ENCODE measurements around the gene NAV3. TPM values are rescaled to one million over a fixed set of nuclear protein-coding genes. Genes with fewer than 3 reads are reported as not detected.

The NAV3 gene
- total and polyA plus RNA-seq, 5 donors, result 2.0 to 6.8 (median 4.4) TPM

- intact Hi-C loops (cut with DNase I), result no loop called here
- 95% methylated on average over 1 of the region's 1 CpG for WGBS
- Histone ChIP-seq H3K27me3 (ENCODE audit: control insufficient read depth, insufficient read depth) (no peaks in the 10 kb centered on the region), H3K4me1 (ENCODE audit: control insufficient read depth, insufficient read depth, low read length) (no peaks in the 10 kb centered on the region), H3K4me3 (ENCODE audit: low read length) (no peak overlapping the region), H3K27ac (ENCODE audit: low read length) (no peak overlapping the region), H3K9me3 (ENCODE audit: control insufficient read depth, low read length) (no peaks in the 10 kb centered on the region)
- ATAC-seq (no peak), DNase-seq (no peak)
Observed at GRCh38 chr12:77954206-77954555, 123.5 kb downstream of the NAV3 start.

DNA sequence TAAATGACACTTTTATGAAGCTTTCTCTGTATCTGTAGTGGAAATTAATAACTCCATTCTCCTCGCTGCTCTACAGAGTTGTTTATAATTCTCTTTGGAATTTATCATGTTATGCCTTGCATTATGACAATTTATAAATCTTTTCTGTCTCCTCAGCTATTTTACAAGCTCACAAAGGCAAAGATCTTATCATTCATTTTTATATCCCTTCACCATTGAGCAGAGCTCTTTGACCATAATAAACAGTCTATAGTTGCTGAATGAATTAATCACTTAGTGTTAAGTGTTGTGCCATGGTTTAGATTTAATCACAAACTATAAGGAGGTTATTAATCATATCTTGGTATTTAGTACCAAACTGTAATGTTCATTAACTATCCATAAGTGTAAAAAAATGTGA is 126.4 kb downstream of the NAV3 start:
- no peaks in the 10 kb centered on the region for H3K27me3 ChIP-seq (ENCODE audit: control insufficient read depth, insufficient read depth)
- intact Hi-C loops (cut with DNase I), result no loop called here
- ATAC-seq, result no peak
- H3K4me1 ChIP-seq (ENCODE audit: control insufficient read depth, insufficient read depth, low read length), result no peaks in the 10 kb centered on the region
- DNase-seq, result no peak
- 87% methylated on average over 1 of the region's 1 CpG for WGBS
- H3K4me3 ChIP-seq (ENCODE audit: low read length), result no peak overlapping the region
- no peak overlapping the region for H3K27ac ChIP-seq (ENCODE audit: low read length)
- H3K9me3 ChIP-seq (ENCODE audit: control insufficient read depth, low read length), result no peaks in the 10 kb centered on the region

GRCh38 chr12:77963576-77964178 is 133.0 kb downstream of the NAV3 start:
- Histone ChIP-seq H3K4me1 (ENCODE audit: control insufficient read depth, insufficient read depth, low read length) (no peaks in the 10 kb centered on the region), H3K27me3 (ENCODE audit: control insufficient read depth, insufficient read depth) (no peaks in the 10 kb centered on the region), H3K4me3 (ENCODE audit: low read length) (no peak overlapping the region), H3K9me3 (ENCODE audit: control insufficient read depth, low read length) (no peaks in the 10 kb centered on the region), H3K27ac (ENCODE audit: low read length) (no peak overlapping the region)
- DNase-seq (no peak), ATAC-seq (no peak)
- intact Hi-C loops (cut with DNase I), result no loop called here
- 89% methylated on average over 2 of the region's 2 CpGs for WGBS

DNA sequence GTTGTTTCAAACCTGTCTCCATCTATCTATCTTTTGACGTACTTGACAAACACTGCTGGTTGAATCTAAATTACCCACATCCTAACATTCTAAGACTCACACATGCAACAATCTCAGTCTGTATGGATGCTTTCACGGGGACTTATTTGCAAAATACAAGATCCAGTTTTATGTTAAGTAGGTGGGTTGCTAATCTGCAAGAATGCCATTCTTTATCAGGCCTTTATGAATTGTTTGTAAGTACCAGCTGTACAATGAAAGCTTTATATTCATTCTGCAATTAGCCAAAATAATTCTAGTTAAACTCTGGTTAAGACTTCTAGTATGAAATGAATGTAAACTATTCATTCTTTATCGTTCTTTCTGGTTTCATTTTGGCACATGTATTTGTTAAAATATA is 135.1 kb downstream of the NAV3 start:
- H3K9me3 ChIP-seq (ENCODE audit: control insufficient read depth, low read length), result no peaks in the 10 kb centered on the region
- H3K27ac ChIP-seq (ENCODE audit: low read length), result no peak overlapping the region
- ATAC-seq (no peak), DNase-seq (no peak)
- intact Hi-C loops (cut with DNase I), result no loop called here
- 40% methylated on average over 3 of the region's 3 CpGs for WGBS
- no peaks in the 10 kb centered on the region for H3K27me3 ChIP-seq (ENCODE audit: control insufficient read depth, insufficient read depth)
- H3K4me1 ChIP-seq (ENCODE audit: control insufficient read depth, insufficient read depth, low read length), result no peaks in the 10 kb centered on the region
- H3K4me3 ChIP-seq (ENCODE audit: low read length), result no peak overlapping the region

DNA sequence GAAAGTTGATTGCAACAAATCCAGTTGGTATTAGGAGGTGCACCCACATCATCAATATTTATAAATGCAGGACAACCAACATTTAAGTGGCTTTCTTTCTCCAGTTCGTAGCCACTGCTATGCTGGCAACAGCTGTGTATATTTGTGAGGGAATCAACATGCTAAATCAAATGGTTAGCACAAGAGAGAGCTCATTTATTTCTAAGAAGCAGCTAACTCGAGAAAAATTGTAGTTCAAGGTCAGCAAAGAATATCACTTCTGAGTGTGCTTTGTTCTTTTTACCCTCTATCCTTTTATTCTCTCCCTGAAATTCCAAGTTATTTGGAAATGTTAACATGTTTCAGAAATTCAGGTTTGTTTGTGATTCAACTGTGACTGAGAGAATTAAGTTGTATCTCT is 137.3 kb downstream of the NAV3 start:
- Histone ChIP-seq H3K27ac (ENCODE audit: low read length) (no peak overlapping the region), H3K4me3 (ENCODE audit: low read length) (no peak overlapping the region), H3K4me1 (ENCODE audit: control insufficient read depth, insufficient read depth, low read length) (no peaks in the 10 kb centered on the region), H3K27me3 (ENCODE audit: control insufficient read depth, insufficient read depth) (no peaks in the 10 kb centered on the region), H3K9me3 (ENCODE audit: control insufficient read depth, low read length) (no peaks in the 10 kb centered on the region)
- WGBS, result 72% methylated on average over 2 of the region's 2 CpGs
- ATAC-seq, result no peak
- intact Hi-C loops (cut with DNase I), result no loop called here
- DNase-seq, result no peak

- H3K27ac ChIP-seq (ENCODE audit: low read length), result no peak overlapping the region
- no peak overlapping the region for H3K4me3 ChIP-seq (ENCODE audit: low read length)
- no peaks in the 10 kb centered on the region for H3K27me3 ChIP-seq (ENCODE audit: control insufficient read depth, insufficient read depth)
- intact Hi-C loops (cut with DNase I), result no loop called here
- H3K4me1 ChIP-seq (ENCODE audit: control insufficient read depth, insufficient read depth, low read length), result no peaks in the 10 kb centered on the region
- 85% methylated on average over 6 of the region's 6 CpGs for WGBS
- no peaks in the 10 kb centered on the region for H3K9me3 ChIP-seq (ENCODE audit: control insufficient read depth, low read length)
- no peak for DNase-seq
- ATAC-seq, result no peak
Observed at GRCh38 chr12:77968571-77968970, 137.9 kb downstream of the NAV3 start.

DNA sequence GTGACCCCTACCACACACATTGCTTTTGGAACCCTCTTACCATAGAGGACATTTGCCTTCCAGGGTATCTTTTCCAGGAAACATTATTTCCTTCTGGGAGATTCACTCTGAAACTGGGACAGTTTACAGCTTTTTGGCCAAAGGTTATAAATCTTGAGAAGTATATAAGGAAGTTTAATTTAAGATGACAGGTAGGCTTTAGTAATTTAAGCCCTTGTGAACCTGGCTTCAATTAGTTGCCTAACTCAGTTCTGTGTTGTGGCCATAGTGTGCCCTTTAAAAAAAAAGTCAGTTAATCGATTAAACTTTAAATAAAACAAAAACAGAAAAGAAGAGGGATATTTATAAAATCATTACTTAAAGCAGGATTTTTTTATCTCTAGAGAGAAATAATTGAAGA is 142.9 kb downstream of the NAV3 start:
- DNase-seq (no peak), ATAC-seq (no peak)
- no peak overlapping the region for H3K27ac ChIP-seq (ENCODE audit: low read length)
- no peak overlapping the region for H3K4me3 ChIP-seq (ENCODE audit: low read length)
- H3K4me1 ChIP-seq (ENCODE audit: control insufficient read depth, insufficient read depth, low read length), result no peaks in the 10 kb centered on the region
- WGBS, result 90% methylated on average over 1 of the region's 1 CpG
- no peaks in the 10 kb centered on the region for H3K9me3 ChIP-seq (ENCODE audit: control insufficient read depth, low read length)
- intact Hi-C loops (cut with DNase I), result no loop called here
- H3K27me3 ChIP-seq (ENCODE audit: control insufficient read depth, insufficient read depth), result no peaks in the 10 kb centered on the region

DNA sequence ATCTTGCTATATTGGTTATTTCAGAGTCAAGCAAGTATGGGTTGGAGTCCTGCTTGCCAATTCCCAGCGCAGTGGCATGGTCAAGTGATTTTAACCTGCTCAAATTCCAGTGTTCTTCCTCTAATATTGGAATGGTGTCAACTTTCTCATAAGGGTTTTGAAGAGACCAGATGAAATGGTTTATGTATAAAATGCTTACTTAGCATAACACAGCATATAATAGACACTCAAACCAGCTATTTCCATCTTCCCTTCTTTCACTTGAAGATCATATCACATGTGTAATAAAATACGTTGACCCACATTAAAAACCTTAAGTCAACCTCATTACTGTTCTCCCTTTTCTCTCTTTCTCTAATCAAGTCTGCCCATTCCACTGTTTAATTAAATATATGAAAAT is 144.0 kb downstream of the NAV3 start:
- no peak for ATAC-seq
- intact Hi-C loops (cut with DNase I), result no loop called here

DNA sequence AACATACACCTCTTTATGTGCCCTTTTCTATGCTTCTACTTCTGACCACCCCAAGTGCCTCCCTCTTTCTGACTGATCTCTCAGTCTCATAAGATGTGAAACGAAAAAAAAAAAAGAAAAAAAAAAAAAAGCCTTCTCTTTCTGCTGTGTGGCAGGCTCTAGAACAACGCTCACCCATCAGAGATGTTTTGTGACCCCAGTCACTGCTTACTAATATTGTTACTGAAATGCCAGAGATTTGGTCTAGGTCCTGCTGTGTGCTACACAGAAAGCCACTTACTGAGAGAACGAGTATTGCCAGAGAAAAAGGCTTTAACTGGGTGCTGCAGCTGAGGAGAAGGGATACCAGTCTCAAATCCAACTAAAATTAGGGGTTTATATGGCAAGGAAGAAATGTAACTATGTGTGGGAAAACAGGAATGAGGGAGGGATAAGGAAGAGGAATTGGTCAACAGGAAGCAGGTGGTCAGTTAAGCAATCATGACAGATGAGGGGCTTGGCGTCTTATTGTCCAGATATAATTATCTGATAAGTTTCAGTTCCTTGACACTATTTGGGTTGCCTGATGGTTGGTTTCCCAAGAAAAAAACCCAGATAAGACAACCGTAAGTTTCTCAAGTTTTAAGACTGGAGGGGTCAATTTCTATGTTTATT is 149.0 kb downstream of the NAV3 start:
- Histone ChIP-seq H3K4me1 (ENCODE audit: control insufficient read depth, insufficient read depth, low read length) (no peaks in the 10 kb centered on the region), H3K4me3 (ENCODE audit: low read length) (no peak overlapping the region), H3K27ac (ENCODE audit: low read length) (no peak overlapping the region), H3K27me3 (ENCODE audit: control insufficient read depth, insufficient read depth) (no peaks in the 10 kb centered on the region), H3K9me3 (ENCODE audit: control insufficient read depth, low read length) (no peaks in the 10 kb centered on the region)
- DNase-seq (no peak), ATAC-seq (no peak)
- WGBS, result 75% methylated on average over 5 of the region's 5 CpGs
- intact Hi-C loops (cut with DNase I), result no loop called here

More for the DNA sequence above, 144.0 kb downstream of the NAV3 start:
- Histone ChIP-seq H3K27ac (ENCODE audit: low read length) (no peak overlapping the region), H3K4me3 (ENCODE audit: low read length) (no peak overlapping the region), H3K27me3 (ENCODE audit: control insufficient read depth, insufficient read depth) (no peaks in the 10 kb centered on the region), H3K4me1 (ENCODE audit: control insufficient read depth, insufficient read depth, low read length) (no peaks in the 10 kb centered on the region), H3K9me3 (ENCODE audit: control insufficient read depth, low read length) (no peaks in the 10 kb centered on the region)
- WGBS, result 91% methylated on average over 2 of the region's 2 CpGs
- DNase-seq, result no peak

DNA sequence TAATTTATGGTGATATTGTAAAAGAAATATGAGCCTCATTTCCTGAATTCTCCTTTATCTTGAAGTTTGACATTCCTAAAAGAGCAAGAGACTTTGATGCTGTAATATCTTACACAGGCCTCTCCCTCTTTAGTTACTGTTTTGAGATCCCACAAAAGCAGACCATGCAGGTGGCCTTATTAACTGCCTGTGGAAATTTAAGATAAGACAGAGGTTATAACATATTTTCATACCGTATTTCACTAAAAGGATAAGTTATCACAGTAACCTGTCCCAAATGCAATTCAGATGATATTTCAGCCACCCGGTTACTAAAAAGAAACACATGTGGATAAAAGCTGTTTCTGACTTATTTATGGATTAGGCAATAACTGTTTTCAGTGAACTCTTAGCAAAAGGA is 150.1 kb downstream of the NAV3 start:
- no peak overlapping the region for H3K27ac ChIP-seq (ENCODE audit: low read length)
- H3K4me1 ChIP-seq (ENCODE audit: control insufficient read depth, insufficient read depth, low read length), result no peaks in the 10 kb centered on the region
- no peaks in the 10 kb centered on the region for H3K27me3 ChIP-seq (ENCODE audit: control insufficient read depth, insufficient read depth)
- DNase-seq (no peak), ATAC-seq (no peak)
- H3K4me3 ChIP-seq (ENCODE audit: low read length), result no peak overlapping the region
- no peaks in the 10 kb centered on the region for H3K9me3 ChIP-seq (ENCODE audit: control insufficient read depth, low read length)
- 57% methylated on average over 2 of the region's 2 CpGs for WGBS
- intact Hi-C loops (cut with DNase I), result no loop called here

DNA sequence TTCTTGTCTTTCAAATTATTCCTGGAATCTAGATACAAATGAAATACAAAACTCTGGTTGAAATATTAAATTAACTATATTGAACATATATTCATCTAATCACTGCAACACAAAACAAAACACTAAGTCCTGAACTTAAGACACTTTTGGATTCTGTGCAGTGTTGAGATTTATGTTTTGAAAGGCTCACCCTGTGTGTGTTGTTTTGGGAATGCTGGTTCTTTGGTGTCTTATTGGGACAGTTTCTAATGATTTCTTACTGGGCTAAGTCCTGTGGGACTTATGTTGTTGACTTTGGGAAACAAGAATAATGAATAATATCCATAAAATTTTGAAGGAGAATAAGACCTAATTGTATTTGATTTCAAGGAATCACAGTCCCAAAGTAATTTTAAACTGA is 153.2 kb downstream of the NAV3 start:
- no peaks in the 10 kb centered on the region for H3K4me1 ChIP-seq (ENCODE audit: control insufficient read depth, insufficient read depth, low read length)
- H3K4me3 ChIP-seq (ENCODE audit: low read length), result no peak overlapping the region
- H3K27ac ChIP-seq (ENCODE audit: low read length), result no peak overlapping the region
- H3K9me3 ChIP-seq (ENCODE audit: control insufficient read depth, low read length), result no peaks in the 10 kb centered on the region
- intact Hi-C loops (cut with DNase I), result no loop called here
- H3K27me3 ChIP-seq (ENCODE audit: control insufficient read depth, insufficient read depth), result no peaks in the 10 kb centered on the region
- no peak for DNase-seq
- ATAC-seq, result no peak

- 89% methylated on average over 1 of the region's 1 CpG for WGBS
- intact Hi-C loops (cut with DNase I), result no loop called here
- no peaks in the 10 kb centered on the region for H3K27me3 ChIP-seq (ENCODE audit: control insufficient read depth, insufficient read depth)
Observed at GRCh38 chr12:77992760-77993159, 162.1 kb downstream of the NAV3 start.

More at GRCh38 chr12:77992760-77993159, 162.1 kb downstream of the NAV3 start:
- ATAC-seq (no peak), DNase-seq (no peak)
- Histone ChIP-seq H3K9me3 (ENCODE audit: control insufficient read depth, low read length) (no peaks in the 10 kb centered on the region), H3K4me3 (ENCODE audit: low read length) (no peak overlapping the region), H3K4me1 (ENCODE audit: control insufficient read depth, insufficient read depth, low read length) (no peaks in the 10 kb centered on the region), H3K27ac (ENCODE audit: low read length) (no peak overlapping the region)

All from right cardiac atrium (tissue), 5 donors.